HCT116 (cell line): ENCODE data around the gene RC3H1. TPM values are rescaled to one million over a fixed set of nuclear protein-coding genes. Genes with fewer than 3 reads are reported as not detected.

ENCODE experiments used
- ATAC-seq: fragments of 200-7000 bp; cut with Tn5 transposase; 2 replicates; pipeline ENCODE4 v1.9.1; 2020; ENCODE audit warnings: mild to moderate bottlenecking, moderate library complexity
- BruUV-seq: library from RNA; stranded (reverse); fragments of 400-500 nt; replicated peaks from 2 replicates; lab custom pipeline; 2021; lab: Mats Ljungman, UMichigan
- CTCF ChIA-PET: fragments of 300-600 bp; sonication (Branson Sonifier 250); formaldehyde crosslinking; loops from one replicate; lab custom pipeline; 2021; ENCODE audit warnings: antibody characterized with exemption; lab: Charles Lee
- POLR2A ChIA-PET: fragments of 300-600, 350-600 bp; sonication (Branson Sonifier 250); formaldehyde crosslinking; loops from one replicate; lab custom pipeline; 2021; ENCODE audit warnings: antibody characterized with exemption; lab: Charles Lee
- RAD21 ChIA-PET, 2 experiments: fragments of 300-600 bp; sonication (Branson Sonifier 250); formaldehyde crosslinking; loops; one replicate each; lab custom pipeline; 2023; ENCODE audit warnings: low total read pairs in 2 of 2; ENCODE audit not compliant: uncharacterized antibody in 2 of 2, unreplicated experiment in 2 of 2, low non-redundant PET in 1 of 2; lab: Charles Lee
- DNase-seq: peaks from one replicate; pipeline ENCODE4 v3.0.0-alpha.2; 2010; ENCODE audit warnings: low read depth, low spot score
- H2AFZ ChIP-seq: fragments of 200-600 bp; shearing (Covaris generic), sonication (generic); 2 replicates; pipeline ENCODE4 v1.6.1; 2017; ENCODE audit warnings: low read depth, mixed run types, mixed read lengths, antibody characterized with exemption, low read length; ENCODE audit not compliant: poor library complexity, severe bottlenecking
- H3K27ac ChIP-seq: 2 replicates; pipeline ENCODE4 v1.5.1; 2012; ENCODE audit warnings: low read depth, low read length
- H3K27me3 ChIP-seq: fragments of 200-600 bp; sonication (generic); 2 replicates; pipeline ENCODE4 v1.6.1; 2016; ENCODE audit warnings: mixed run types, low read length, mixed read lengths; ENCODE audit not compliant: insufficient read depth
- H3K36me3 ChIP-seq, 2 experiments: fragments of 200-500 bp in 1 of 2; fragments of 200-600 bp in 1 of 2; sonication (Bioruptor generic) in 1 of 2; sonication (generic) in 1 of 2; 2 replicates each; pipeline versions ENCODE4 v1.5.1 to v1.6.1; 2014 to 2016; ENCODE audit warnings: low read length in 2 of 2, inconsistent platforms in 1 of 2, mixed read lengths in 1 of 2, mixed run types in 1 of 2; ENCODE audit not compliant: insufficient read depth in 2 of 2, control insufficient read depth in 1 of 2
- H3K4me1 ChIP-seq, 2 experiments: fragments of 200-600 bp in 1 of 2; sonication (generic) in 1 of 2; 2 replicates each; pipeline versions ENCODE4 v1.5.1 to v1.6.1; 2012 to 2017; ENCODE audit warnings: low read length in 2 of 2, inconsistent platforms in 1 of 2, mild to moderate bottlenecking in 1 of 2, mixed read lengths in 1 of 2, mixed run types in 1 of 2, moderate library complexity in 1 of 2; ENCODE audit not compliant: insufficient read depth in 2 of 2, control insufficient read depth in 1 of 2
- H3K4me2 ChIP-seq: fragments of 200-600 bp; sonication (generic); 2 replicates; pipeline ENCODE4 v1.6.1; 2017; ENCODE audit warnings: mixed run types, low read length, mixed read lengths
- H3K4me3 ChIP-seq, 2 experiments: fragments of 200-600 bp in 1 of 2; sonication (generic) in 1 of 2; replicated peaks in 1 of 2; 2 replicates each; pipeline ENCODE4 v1.5.1; 2011 to 2016; ENCODE audit warnings: low read length in 2 of 2, control low read depth in 1 of 2, low read depth in 1 of 2, mild to moderate bottlenecking in 1 of 2, mixed read lengths in 1 of 2, mixed run types in 1 of 2
- H3K79me2 ChIP-seq: fragments of 200-600 bp; sonication (generic); 2 replicates; pipeline ENCODE4 v1.6.1; 2017; ENCODE audit warnings: mild to moderate bottlenecking, mixed run types, low read length, moderate library complexity, mixed read lengths; ENCODE audit not compliant: insufficient read depth
- H3K9ac ChIP-seq: fragments of 200-600 bp; sonication (generic); 2 replicates; pipeline ENCODE4 v1.6.1; 2016; ENCODE audit warnings: low read length, mixed read lengths
- H3K9me2 ChIP-seq: fragments of 200-600 bp; sonication (generic), shearing (Covaris generic); 2 replicates; pipeline ENCODE4 v1.6.1; 2017; ENCODE audit warnings: mixed run types, mild to moderate bottlenecking, moderate library complexity; ENCODE audit not compliant: insufficient read depth
- H3K9me3 ChIP-seq, 2 experiments: fragments of 200-500 bp in 1 of 2; fragments of 200-600 bp in 1 of 2; sonication (Bioruptor generic) in 1 of 2; sonication (generic) in 1 of 2; 2 replicates each; pipeline ENCODE4 v1.6.1; 2014 to 2017; ENCODE audit warnings: low read length in 2 of 2, mixed read lengths in 2 of 2, inconsistent platforms in 1 of 2, low read depth in 1 of 2, mild to moderate bottlenecking in 1 of 2, mixed run types in 1 of 2, moderate library complexity in 1 of 2; ENCODE audit not compliant: control insufficient read depth in 1 of 2, insufficient read depth in 1 of 2
- H4K20me1 ChIP-seq: fragments of 200-600 bp; sonication (generic), shearing (Covaris generic); 2 replicates; pipeline ENCODE4 v1.6.1; 2017; ENCODE audit warnings: mixed run types, mild to moderate bottlenecking, moderate library complexity; ENCODE audit not compliant: insufficient read depth
- CBX3 ChIP-seq: IDR thresholded peaks from 2 replicates; pipeline ENCODE4 v1.6.1; 2012; ENCODE audit warnings: low read depth
- CEBPB ChIP-seq: IDR thresholded peaks from 2 replicates; pipeline ENCODE4 v1.6.1; 2012; ENCODE audit warnings: low read depth
- CTCF ChIP-seq, 3 experiments: fragments of 200-600 bp in 1 of 3; sonication (generic) in 1 of 3; IDR thresholded peaks in 2 of 3; conservative IDR thresholded peaks in 1 of 3; 2 replicates each; pipeline ENCODE4 v1.5.1; 2012 to 2017; ENCODE audit warnings: low read depth in 2 of 3, low read length in 2 of 3, antibody characterized with exemption in 1 of 3, borderline replicate concordance in 1 of 3, control low read depth in 1 of 3, mild to moderate bottlenecking in 1 of 3, mixed read lengths in 1 of 3, mixed run types in 1 of 3, moderate library complexity in 1 of 3; ENCODE audit not compliant: insufficient read depth in 1 of 3
- EGR1 ChIP-seq: IDR thresholded peaks from 2 replicates; pipeline ENCODE4 v1.6.1; 2012; ENCODE audit warnings: low read depth
- EZH2phosphoT487 ChIP-seq: fragments of 200-600 bp; IDR thresholded peaks from 2 replicates; pipeline ENCODE4 v1.6.1; 2018; ENCODE audit warnings: antibody characterized with exemption, borderline replicate concordance
- FOSL1 ChIP-seq: IDR thresholded peaks from 2 replicates; pipeline ENCODE4 v1.6.1; 2012; ENCODE audit warnings: low read depth
- JUND ChIP-seq: IDR thresholded peaks from 2 replicates; pipeline ENCODE4 v1.6.1; 2012
- POLR2A ChIP-seq: IDR thresholded peaks from 2 replicates; pipeline ENCODE4 v1.7.0; 2011; ENCODE audit warnings: borderline replicate concordance; ENCODE audit not compliant: insufficient read depth, insufficient read length; ENCODE audit errors: extremely low read depth
- POLR2AphosphoS5 ChIP-seq: IDR thresholded peaks from 2 replicates; pipeline ENCODE4 v1.6.1; 2011; ENCODE audit warnings: mild to moderate bottlenecking, low read depth, low read length, moderate library complexity
- RAD21 ChIP-seq: IDR thresholded peaks from 2 replicates; pipeline ENCODE4 v1.6.1; 2012; ENCODE audit warnings: low read depth, mild to moderate bottlenecking
- REST ChIP-seq: IDR thresholded peaks from 2 replicates; pipeline ENCODE4 v1.6.1; 2012; ENCODE audit warnings: low read depth
- SIN3A ChIP-seq: IDR thresholded peaks from 2 replicates; pipeline ENCODE4 v1.6.1; 2012; ENCODE audit warnings: low read depth
- SP1 ChIP-seq: IDR thresholded peaks from 2 replicates; pipeline ENCODE4 v1.6.1; 2012; ENCODE audit warnings: low read depth
- TCF7L2 ChIP-seq: IDR thresholded peaks from 2 replicates; pipeline ENCODE4 v1.7.0; 2011; ENCODE audit warnings: borderline replicate concordance, inconsistent platforms; ENCODE audit not compliant: insufficient read depth, insufficient read length; ENCODE audit errors: extremely low read depth
- YY1 ChIP-seq: IDR thresholded peaks from 2 replicates; pipeline ENCODE4 v1.6.1; 2011; ENCODE audit warnings: low read length, low read depth, moderate library complexity, mild to moderate bottlenecking; ENCODE audit not compliant: insufficient replicate concordance; ENCODE audit errors: extremely low read depth
- ZFX ChIP-seq: fragments of 450-650 bp; IDR thresholded peaks from 2 replicates; pipeline ENCODE4 v1.6.1; 2017
- ZNF274 ChIP-seq: fragments of 200-500 bp; sonication (Bioruptor generic); IDR thresholded peaks from 2 replicates; pipeline ENCODE4 v1.6.1; 2014; ENCODE audit warnings: mild to moderate bottlenecking, low read depth, low read length, inconsistent platforms
- intact Hi-C: fragments of 100-400 bp; cut with micrococcal nuclease; formaldehyde crosslinking; loops from 2 replicates; pipeline ENCODE4 v1.10.0; 2022
- total RNA-seq: library from RNA; stranded (reverse); gene quantifications from one replicate; pipeline ENCODE4 v1.2.1, GENCODE V29; 2021; ENCODE audit not compliant: unreplicated experiment

Gene RC3H1
- total RNA-seq, 1 experiment from 2014 or later: 23.6 TPM

- no peaks in the 10 kb centered on the region for H3K9me3 ChIP-seq
- H3K9me2 ChIP-seq: no peaks in the 10 kb centered on the region
- H3K9ac ChIP-seq: no peak overlapping the region
- TF ChIP-seq EZH2phosphoT487: no peak
- no peak for TF ChIP-seq SP1
- no peak for TF ChIP-seq CEBPB
- TF ChIP-seq FOSL1: no peak
- TF ChIP-seq ZFX: no peak
- TF ChIP-seq POLR2A: no peak
- no peak for TF ChIP-seq JUND
- no peak for TF ChIP-seq SIN3A
- TF ChIP-seq POLR2AphosphoS5: no peak
- TF ChIP-seq REST: no peak
- TF ChIP-seq TCF7L2: no peak
- TF ChIP-seq RAD21: no peak
- no peak for TF ChIP-seq CTCF (IDR thresholded peaks at IDR 0.05 in 2 of 3, conservative IDR thresholded peaks at IDR 0.05 in 1 of 3; ENCODE audit: borderline replicate concordance in 1 of 3, insufficient read depth in 1 of 3, low read depth in 2 of 3, low read length in 2 of 3)
- no peak for TF ChIP-seq EGR1
- no peak for TF ChIP-seq YY1
- no peak for TF ChIP-seq ZNF274
- no peak for TF ChIP-seq CBX3
- no peak for DNase-seq
- BruUV-seq: no TSS peak
- CTCF ChIA-PET: no interaction called here
- intact Hi-C loops: no loop called here
- no peak overlapping the region for H3K27ac ChIP-seq
- peaks cover 9% of the 10 kb centered on the region; the same call in 1 of the 2 replicates for H4K20me1 ChIP-seq
- ATAC-seq: no peak
- H3K36me3 ChIP-seq: no peaks in the 10 kb centered on the region
- H3K4me2 ChIP-seq: no peak overlapping the region
- peaks cover 0 to 7% of the 10 kb centered on the region in 2 experiments; a peak in 1 of 4 replicates for H3K4me1 ChIP-seq
- no peak overlapping the region for H2AFZ ChIP-seq
- POLR2A ChIA-PET: no interaction called here
- RAD21 ChIA-PET: no interaction called here
- H3K4me3 ChIP-seq: no peak overlapping the region
- no peaks in the 10 kb centered on the region for H3K27me3 ChIP-seq
- peaks cover 96% of the 10 kb centered on the region for H3K79me2 ChIP-seq
These were observed 8.2 kb downstream of the RC3H1 start for GRCh38 chr1:174013864-174014418.
